Mesenchymal stem cell (in vitro differentiated cells and primary cell): ENCODE measurements around the gene RAPGEF4.

Source experiments
- DNase-seq: peaks from one replicate; pipeline ENCODE4 v3.0.0-alpha.2; 2013
- H2AFZ ChIP-seq: one replicate; pipeline ENCODE4 v1.6.1; 2013; ENCODE audit warnings: low read depth, mild to moderate bottlenecking, control low read depth, inconsistent platforms, low read length, moderate library complexity
- H2AK5ac ChIP-seq: 2 replicates; pipeline ENCODE4 v1.6.1; 2013; ENCODE audit warnings: low read length, moderate library complexity, mild to moderate bottlenecking, inconsistent platforms; ENCODE audit not compliant: severe bottlenecking
- H2BK120ac ChIP-seq: one replicate; pipeline ENCODE4 v1.6.1; 2013; ENCODE audit warnings: low read depth, mild to moderate bottlenecking, inconsistent platforms, low read length, moderate library complexity
- H2BK12ac ChIP-seq, 2 experiments: one replicate each; pipeline ENCODE4 v1.6.1; 2013; ENCODE audit warnings: inconsistent platforms in 2 of 2, low read length in 2 of 2, mild to moderate bottlenecking in 2 of 2, moderate library complexity in 2 of 2, control low read depth in 1 of 2
- H2BK15ac ChIP-seq: one replicate; pipeline ENCODE4 v1.6.1; 2013; ENCODE audit warnings: mild to moderate bottlenecking, low read depth, inconsistent platforms; ENCODE audit not compliant: poor library complexity, severe bottlenecking
- H2BK5ac ChIP-seq: 2 replicates; pipeline ENCODE4 v1.6.1; 2013; ENCODE audit warnings: low read depth, mild to moderate bottlenecking, low read length, control low read depth, inconsistent platforms; ENCODE audit not compliant: poor library complexity, severe bottlenecking
- H3K14ac ChIP-seq, 2 experiments: one replicate each; pipeline ENCODE4 v1.6.1; 2013; ENCODE audit warnings: inconsistent platforms in 2 of 2, low read length in 2 of 2, control low read depth in 1 of 2, mild to moderate bottlenecking in 1 of 2, moderate library complexity in 1 of 2
- H3K18ac ChIP-seq, 2 experiments: one replicate each; pipeline ENCODE4 v1.6.1; 2013; ENCODE audit warnings: inconsistent platforms in 2 of 2, low read length in 2 of 2, control low read depth in 1 of 2, low read depth in 1 of 2, mild to moderate bottlenecking in 1 of 2
- H3K23ac ChIP-seq, 2 experiments: one replicate each; pipeline ENCODE4 v1.6.1; 2013; ENCODE audit warnings: inconsistent platforms in 2 of 2, low read length in 2 of 2, mild to moderate bottlenecking in 2 of 2, moderate library complexity in 2 of 2, control low read depth in 1 of 2
- H3K27ac ChIP-seq: 2 replicates; pipeline ENCODE4 v1.5.1; 2013; ENCODE audit warnings: mild to moderate bottlenecking, moderate library complexity, low read length, control low read depth, inconsistent platforms; ENCODE audit not compliant: poor library complexity, severe bottlenecking
- H3K27me3 ChIP-seq, 2 experiments: 2 replicates each; pipeline versions ENCODE4 v1.6.1 to v1.7.0; 2013; ENCODE audit warnings: low read length in 2 of 2, mild to moderate bottlenecking in 2 of 2, moderate library complexity in 2 of 2, control low read depth in 1 of 2, inconsistent platforms in 1 of 2; ENCODE audit not compliant: control insufficient read depth in 1 of 2, insufficient read depth in 1 of 2
- H3K36me3 ChIP-seq, 2 experiments: 2 replicates each; pipeline versions ENCODE4 v1.6.1 to v1.7.0; 2013; ENCODE audit warnings: low read length in 2 of 2, control low read depth in 1 of 2, inconsistent platforms in 1 of 2, low read depth in 1 of 2, mild to moderate bottlenecking in 1 of 2; ENCODE audit not compliant: insufficient read depth in 2 of 2, control insufficient read depth in 1 of 2
- H3K4ac ChIP-seq, 2 experiments: one replicate each; pipeline ENCODE4 v1.6.1; 2013; ENCODE audit warnings: inconsistent platforms in 2 of 2, low read length in 2 of 2, mild to moderate bottlenecking in 2 of 2, moderate library complexity in 2 of 2, control low read depth in 1 of 2, low read depth in 1 of 2
- H3K4me1 ChIP-seq: 2 replicates; pipeline ENCODE4 v1.6.1; 2013; ENCODE audit warnings: low read depth, low read length, control low read depth; ENCODE audit not compliant: control insufficient read depth, insufficient read depth
- H3K4me2 ChIP-seq: 2 replicates; pipeline ENCODE4 v1.6.1; 2013; ENCODE audit warnings: low read length, mild to moderate bottlenecking, inconsistent platforms; ENCODE audit not compliant: poor library complexity, severe bottlenecking
- H3K4me3 ChIP-seq, 2 experiments: 2 replicates each; pipeline versions ENCODE4 v1.5.1 to v1.7.0; 2013; ENCODE audit warnings: low read length in 2 of 2, mild to moderate bottlenecking in 2 of 2, control low read depth in 1 of 2, low read depth in 1 of 2; ENCODE audit not compliant: insufficient read depth in 1 of 2
- H3K79me1 ChIP-seq: replicated peaks from 2 replicates; pipeline ENCODE4 v1.6.1; 2013; ENCODE audit warnings: mild to moderate bottlenecking, control low read depth, low read length, inconsistent platforms; ENCODE audit not compliant: poor library complexity, severe bottlenecking
- H3K9ac ChIP-seq: 2 replicates; pipeline ENCODE4 v1.7.0; 2013; ENCODE audit warnings: mild to moderate bottlenecking, low read length, moderate library complexity
- H3K9me3 ChIP-seq: 2 replicates; pipeline ENCODE4 v1.7.0; 2013; ENCODE audit warnings: mild to moderate bottlenecking, low read length; ENCODE audit not compliant: control insufficient read depth
- H4K8ac ChIP-seq: one replicate; pipeline ENCODE4 v1.6.1; 2013; ENCODE audit warnings: inconsistent platforms, mild to moderate bottlenecking, low read length, moderate library complexity
- H4K91ac ChIP-seq: one replicate; pipeline ENCODE4 v1.6.1; 2013; ENCODE audit warnings: mild to moderate bottlenecking, low read length, inconsistent platforms
- whole genome bisulfite sequencing: methylation state at CpG from one replicate; pipeline ENCODE4 v1.1.7; 2013; ENCODE audit warnings: mixed read lengths; 5-methylcytosine and 5-hydroxymethylcytosine counted together

Gene RAPGEF4

DNA sequence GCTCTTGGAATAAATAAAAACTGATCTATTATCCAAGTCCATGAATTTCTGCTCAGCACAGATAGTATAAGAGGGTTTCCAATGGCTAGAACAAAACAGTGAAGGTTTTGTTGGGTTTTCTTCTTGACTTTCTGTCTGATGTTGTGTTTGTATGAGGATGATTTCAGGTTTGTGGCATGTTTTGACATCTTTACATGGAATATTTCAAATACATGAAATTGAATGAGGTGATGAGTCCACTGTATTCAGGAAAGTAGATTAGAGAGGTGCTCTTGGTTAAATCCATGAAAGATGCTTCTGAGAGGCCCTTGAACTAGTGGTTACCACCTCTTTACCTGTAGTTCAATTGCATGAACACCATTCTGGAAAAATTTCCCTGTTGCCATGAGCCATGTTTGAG lies 84.3 kb downstream of the RAPGEF4 start:
- Histone ChIP-seq H2BK120ac (no peak overlapping the region), H3K9me3 (no peaks in the 10 kb centered on the region), H3K79me1 (no peaks in the 10 kb centered on the region), H2BK12ac (no peak overlapping the region), H4K91ac (no peak overlapping the region), H2AK5ac (no peak overlapping the region), H3K4me1 (no peaks in the 10 kb centered on the region), H3K27ac (no peak overlapping the region), H4K8ac (no peak overlapping the region), H2AFZ (no peak overlapping the region), H2BK5ac (no peak overlapping the region), H3K18ac (no peak overlapping the region), H3K27me3 (no peaks in the 10 kb centered on the region), H3K36me3 (no peaks in the 10 kb centered on the region), H3K4ac (no peak overlapping the region), H3K4me3 (no peak overlapping the region), H3K9ac (no peak overlapping the region), H3K23ac (no peak overlapping the region), H3K4me2 (no peak overlapping the region), H3K14ac (no peak overlapping the region), H2BK15ac (no peak overlapping the region)
- no peak for DNase-seq

DNA sequence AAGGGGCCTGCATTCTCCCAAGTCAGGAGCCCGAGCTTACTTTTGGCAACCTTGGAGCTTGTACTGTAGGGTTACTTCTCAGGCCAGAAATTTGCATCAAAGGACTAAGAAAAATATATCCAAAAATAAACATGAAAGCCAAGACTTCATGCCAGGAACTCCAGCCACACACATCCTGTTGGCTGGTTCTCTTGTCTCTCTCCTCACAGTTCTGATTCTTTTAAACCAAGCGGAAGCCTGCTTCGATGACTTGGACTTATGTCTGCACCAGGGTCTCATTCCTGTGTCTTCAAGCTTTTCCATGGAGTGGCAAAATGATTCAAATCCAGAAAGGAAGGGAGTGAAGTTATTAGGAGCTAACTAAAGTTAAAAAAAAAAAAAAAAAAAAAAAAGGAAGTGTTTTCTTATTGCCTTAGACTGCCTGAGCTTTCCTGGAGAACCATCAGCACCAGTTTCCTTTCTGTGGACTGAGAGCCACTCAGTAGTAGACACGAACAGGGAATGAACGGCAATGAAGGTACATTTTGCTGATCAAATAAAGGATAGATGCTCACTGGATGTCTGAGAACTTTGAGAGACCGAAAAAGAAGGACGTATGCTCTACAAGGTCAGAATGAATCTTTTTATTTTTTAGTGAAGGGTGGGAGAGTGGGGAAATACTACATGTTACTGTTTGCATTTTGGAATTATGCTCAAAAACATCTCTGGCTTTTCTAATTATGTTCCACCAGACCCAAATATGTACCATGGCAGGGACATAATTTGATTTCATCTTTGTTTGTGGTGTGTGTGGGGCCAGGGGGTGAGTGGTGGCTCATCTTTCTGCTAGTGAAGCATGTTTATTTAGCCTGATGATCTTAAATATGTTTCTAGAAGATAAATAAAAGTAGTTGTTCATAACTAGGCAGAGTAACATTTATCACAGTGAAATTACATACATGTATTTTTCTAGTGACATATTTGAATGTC lies 86.0 kb downstream of the RAPGEF4 start:
- no peaks in the 10 kb centered on the region for H3K27me3 ChIP-seq
- H3K18ac ChIP-seq = peak overlapping the region in 1 of 2 experiments; percentile 9
- no peak overlapping the region for H3K9ac ChIP-seq
- no peaks in the 10 kb centered on the region for H3K9me3 ChIP-seq
- H3K4me1 ChIP-seq = peaks cover under 1% of the 10 kb centered on the region
- no peak overlapping the region for H3K4me2 ChIP-seq
- no peak overlapping the region for H3K4me3 ChIP-seq
- H2BK120ac ChIP-seq = no peak overlapping the region
- H3K36me3 ChIP-seq = no peaks in the 10 kb centered on the region
- no peak overlapping the region for H3K14ac ChIP-seq
- H4K8ac ChIP-seq = no peak overlapping the region
- no peak overlapping the region for H4K91ac ChIP-seq
- DNase-seq = no peak
- H2BK5ac ChIP-seq = no peak overlapping the region
- H3K4ac ChIP-seq = no peak overlapping the region
- H3K23ac ChIP-seq = no peak overlapping the region
- H2AFZ ChIP-seq = no peak overlapping the region
- H3K27ac ChIP-seq = no peak overlapping the region
- H2AK5ac ChIP-seq = no peak overlapping the region
- H2BK12ac ChIP-seq = no peak overlapping the region
- 95% methylated on average over 7 of the region's 7 CpGs for WGBS
- H2BK15ac ChIP-seq = no peak overlapping the region
- no peaks in the 10 kb centered on the region for H3K79me1 ChIP-seq

DNA sequence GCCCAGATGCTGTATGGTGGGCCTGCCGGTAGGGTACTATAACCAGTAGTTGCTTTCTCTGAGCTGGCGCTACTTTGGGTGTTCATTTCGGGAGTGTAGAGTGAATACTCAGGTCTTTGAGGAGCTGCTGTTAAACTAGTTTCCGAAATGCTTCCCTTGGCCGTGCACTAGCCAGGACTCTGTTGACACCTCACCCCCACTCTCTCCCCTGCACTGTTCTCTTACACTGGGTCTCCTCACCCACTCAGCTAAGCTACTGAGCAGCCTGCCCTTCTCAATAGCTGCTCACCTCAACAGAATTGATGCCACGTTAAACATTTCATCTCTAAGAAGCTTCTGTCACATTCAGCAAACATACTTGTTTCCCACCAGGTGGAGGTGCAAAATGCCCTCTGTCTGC lies 86.9 kb downstream of the RAPGEF4 start:
- H3K36me3 ChIP-seq = no peaks in the 10 kb centered on the region
- H2AK5ac ChIP-seq = no peak overlapping the region

DNA sequence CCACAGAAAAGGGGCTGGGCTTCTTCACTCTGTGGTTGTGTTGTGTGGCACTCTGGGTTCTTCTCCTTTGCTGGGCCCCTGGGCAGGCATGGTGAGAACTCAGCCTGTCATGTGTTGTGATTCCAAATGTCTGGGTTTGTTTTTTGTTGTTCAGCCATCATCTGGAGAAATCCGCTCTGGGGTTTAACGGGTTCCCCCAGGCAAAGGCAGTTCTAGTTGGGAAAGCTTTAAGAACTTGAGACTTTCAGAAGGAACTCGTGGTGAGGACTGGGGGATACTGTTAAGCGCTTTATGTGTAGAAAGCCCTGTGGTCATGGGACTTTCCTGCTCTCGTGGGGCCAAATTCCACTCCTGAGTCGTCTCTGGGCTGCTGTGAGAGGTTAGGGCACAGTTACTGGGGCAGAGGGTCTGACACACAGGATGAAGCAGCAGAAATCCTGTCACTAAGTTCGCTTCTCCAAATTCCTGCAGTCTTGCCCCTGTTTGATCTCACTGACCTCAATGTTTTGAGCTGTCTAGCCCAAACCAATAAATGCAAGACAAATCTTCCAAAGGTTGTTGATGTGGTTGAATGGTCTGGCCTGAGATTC lies 87.7 kb downstream of the RAPGEF4 start:
- H3K4me1 ChIP-seq = peaks cover 2% of the 10 kb centered on the region
- no peaks in the 10 kb centered on the region for H3K79me1 ChIP-seq
- no peak overlapping the region for H3K4ac ChIP-seq
- H3K36me3 ChIP-seq = no peaks in the 10 kb centered on the region
- peak overlapping the region in 1 of 2 experiments; percentile 5 for H3K18ac ChIP-seq
- H3K9me3 ChIP-seq = no peaks in the 10 kb centered on the region
- no peak overlapping the region for H2AFZ ChIP-seq
- no peak overlapping the region for H2BK12ac ChIP-seq
- H3K23ac ChIP-seq = no peak overlapping the region
- WGBS = 64% methylated on average over 6 of the region's 7 CpGs
- no peak overlapping the region for H3K4me2 ChIP-seq
- H3K14ac ChIP-seq = no peak overlapping the region
- H3K27me3 ChIP-seq = no peaks in the 10 kb centered on the region
- H4K91ac ChIP-seq = no peak overlapping the region
- H3K4me3 ChIP-seq = no peak overlapping the region
- H2AK5ac ChIP-seq = no peak overlapping the region
- H2BK120ac ChIP-seq = no peak overlapping the region
- DNase-seq = peak; percentile 12
- no peak overlapping the region for H3K9ac ChIP-seq
- no peak overlapping the region for H4K8ac ChIP-seq
- H3K27ac ChIP-seq = no peak overlapping the region
- no peak overlapping the region for H2BK5ac ChIP-seq
- no peak overlapping the region for H2BK15ac ChIP-seq

More for the DNA sequence above, 86.9 kb downstream of the RAPGEF4 start:
- H3K9ac ChIP-seq = no peak overlapping the region
- no peak overlapping the region for H2AFZ ChIP-seq
- H3K18ac ChIP-seq = no peak overlapping the region
- H3K79me1 ChIP-seq = no peaks in the 10 kb centered on the region
- H2BK5ac ChIP-seq = no peak overlapping the region
- WGBS = over 99% methylated on average over 6 of the region's 6 CpGs
- H3K4ac ChIP-seq = no peak overlapping the region
- no peaks in the 10 kb centered on the region for H3K9me3 ChIP-seq
- H4K91ac ChIP-seq = no peak overlapping the region
- H2BK120ac ChIP-seq = no peak overlapping the region
- no peak overlapping the region for H3K27ac ChIP-seq
- H4K8ac ChIP-seq = no peak overlapping the region
- H3K4me2 ChIP-seq = no peak overlapping the region
- no peak overlapping the region for H2BK12ac ChIP-seq
- no peak overlapping the region for H3K14ac ChIP-seq
- no peak overlapping the region for H2BK15ac ChIP-seq
- peaks cover 2% of the 10 kb centered on the region for H3K4me1 ChIP-seq
- DNase-seq = no peak
- no peak overlapping the region for H3K4me3 ChIP-seq
- H3K27me3 ChIP-seq = no peaks in the 10 kb centered on the region
- H3K23ac ChIP-seq = no peak overlapping the region
